ENCODE measurements around the gene CFAP210. TPM values are rescaled to one million over a fixed set of nuclear protein-coding genes. Genes with fewer than 3 reads are reported as not detected.
A peak's percentile ranks its signal among the peaks of the same experiment; 100 is the strongest.
"Not testable (repeated sequence)": the region's sequence is repeated elsewhere in the genome, so short reads cannot be mapped to it uniquely, and the experiment has no call there.

Gene CFAP210
- total and polyA plus RNA-seq, 11 donors, result 0.11 TPM; not detected in 10

- peak in 1 of 4 donors; percentile 24 for ATAC-seq
- intact Hi-C loops (cut with DNase I), result no loop called here
- Histone ChIP-seq H3K9me3 (no peaks in the 10 kb centered on the region), H3K27me3 (no peaks in the 10 kb centered on the region), H3K27ac (peak overlapping the region in 1 of 12 donors; percentile 49), H3K36me3 (peaks cover 0 to 25% (median 2%) of the 10 kb centered on the region in 9 donors), H3K4me3 (no peak overlapping the region), H3K4me1 (peaks cover 0 to 2% (median 0%) of the 10 kb centered on the region in 12 donors)
- 75 to 94% (median 80%) methylated on average over 3 of the region's 3 CpGs for WGBS, 4 donors
- TF ChIP-seq CTCF (IDR thresholded peaks at IDR 0.05) (no peak), POLR2A (IDR thresholded peaks at IDR 0.05) (no peak)
- DNase-seq, result no peak
These were observed 8.8 kb upstream of the CFAP210 start for GRCh38 chr2:169702996-169703395.

- not testable (repeated sequence) for H3K9me3 ChIP-seq, H3K4me1 ChIP-seq, ATAC-seq, DNase-seq, H3K27ac ChIP-seq, H3K27me3 ChIP-seq, H3K4me3 ChIP-seq
- intact Hi-C loops (cut with DNase I), result loop anchor here in 3 of 10 donors (10.0 kb wide), 2 partner anchors 96 to 114 kb away; partner anchors contain the start of genes PPIG (in 2 of the 3) and SSB (in 1 of the 3)
- WGBS, 4 donors, result 98 to 100% (median 98%) methylated on average over 2 of the region's 2 CpGs
- peaks cover 0 to 28% (median 3%) of the 10 kb centered on the region in 9 donors for H3K36me3 ChIP-seq
These were observed 5.0 kb upstream of the CFAP210 start for GRCh38 chr2:169699173-169699572.

GRCh38 chr2:169696381-169696780 is 2.2 kb upstream of the CFAP210 start:
- H3K27ac ChIP-seq, result no peak overlapping the region
- H3K36me3 ChIP-seq, result peaks cover 0 to 23% (median 3%) of the 10 kb centered on the region in 9 donors
- H3K4me1 ChIP-seq, result peaks cover 0 to 16% (median 5%) of the 10 kb centered on the region in 12 donors
- intact Hi-C loops (cut with DNase I), result loop anchor here in 3 of 10 donors (10.0 kb wide), 2 partner anchors 98 to 112 kb away; partner anchors contain the start of genes PPIG (in 2 of the 3) and SSB (in 1 of the 3)
- H3K27me3 ChIP-seq, result no peaks in the 10 kb centered on the region
- peaks cover 0 to 4% (median under 1%) of the 10 kb centered on the region in 12 donors for H3K9me3 ChIP-seq
- ATAC-seq (no peak), DNase-seq (no peak)
- TF ChIP-seq POLR2A (IDR thresholded peaks at IDR 0.05) (no peak), CTCF (IDR thresholded peaks at IDR 0.05) (no peak)
- no peak overlapping the region for H3K4me3 ChIP-seq

- peaks cover 0 to 16% (median 5%) of the 10 kb centered on the region in 12 donors for H3K4me1 ChIP-seq
- H3K27ac ChIP-seq, result peak overlapping the region in 11 of 12 donors; percentile 67 to 93 (median 83)
- H3K4me3 ChIP-seq, result peak overlapping the region; percentile 57 to 96 (median 76)
- ATAC-seq (no peak), DNase-seq (no peak)
- H3K36me3 ChIP-seq, result peaks cover 0 to 19% (median 0%) of the 10 kb centered on the region in 9 donors
- peaks cover 0 to 17% (median 1%) of the 10 kb centered on the region in 12 donors for H3K9me3 ChIP-seq
- WGBS, 4 donors, result 36 to 45% (median 40%) methylated on average over 8 of the region's 8 CpGs
- TF ChIP-seq POLR2A (IDR thresholded peaks at IDR 0.05), result no peak
- no peak for TF ChIP-seq CTCF (IDR thresholded peaks at IDR 0.05)
- H3K27me3 ChIP-seq, result no peaks in the 10 kb centered on the region
- intact Hi-C loops (cut with DNase I), result loop anchor here in 3 of 10 donors (5.0 to 10.0 kb wide), 3 partner anchors 42 to 110 kb away; partner anchors contain the start of genes PPIG (in 2 of the 3) and SSB (in 1 of the 3)
These were observed 672 bp upstream of the CFAP210 start for GRCh38 chr2:169694894-169695260.

Data from heart left ventricle (tissue), 16 donors.